NCI-H1694 treated with DMSO at 0.1 percent for 48 hours (cell line): ENCODE measurements around the gene MYO7B.
"Not testable (repeated sequence)": the region's sequence is repeated elsewhere in the genome, so short reads cannot be mapped to it uniquely, and the experiment has no call there.

Experiments
- DNase-seq: peaks from one replicate; lab custom pipeline; 2025; lab: John Stamatoyannopoulos, UW

Gene MYO7B

GRCh38 chr2:127552846-127553245 is 17.4 kb downstream of the MYO7B start:
- no peak for DNase-seq

- DNase-seq = no peak
These were observed 23.4 kb downstream of the MYO7B start for GRCh38 chr2:127558911-127559310.

- DNase-seq = no peak
These were observed 24.0 kb downstream of the MYO7B start for GRCh38 chr2:127559454-127559853.

- no peak for DNase-seq
These were observed 24.9 kb downstream of the MYO7B start for GRCh38 chr2:127560201-127560930.

GRCh38 chr2:127560931-127561280 is 25.4 kb downstream of the MYO7B start:
- no peak for DNase-seq

- DNase-seq = no peak
These were observed 25.9 kb downstream of the MYO7B start for GRCh38 chr2:127561371-127561770.

GRCh38 chr2:127562936-127563335 is 27.5 kb downstream of the MYO7B start:
- DNase-seq = no peak

- DNase-seq = no peak
These were observed 28.3 kb downstream of the MYO7B start for GRCh38 chr2:127563458-127564428.

GRCh38 chr2:127564429-127565260 is 29.2 kb downstream of the MYO7B start:
- no peak for DNase-seq

- DNase-seq = no peak
These were observed 30.0 kb downstream of the MYO7B start for GRCh38 chr2:127565261-127566138.

- no peak for DNase-seq
These were observed 30.6 kb downstream of the MYO7B start for GRCh38 chr2:127566139-127566417.

- DNase-seq = no peak
These were observed 31.1 kb downstream of the MYO7B start for GRCh38 chr2:127566576-127566975.

- DNase-seq = no peak
These were observed 31.9 kb downstream of the MYO7B start for GRCh38 chr2:127567351-127567854.

- DNase-seq = no peak
These were observed 32.6 kb downstream of the MYO7B start for GRCh38 chr2:127568128-127568527.

- DNase-seq = no peak
These were observed 34.2 kb downstream of the MYO7B start for GRCh38 chr2:127569666-127570065.

GRCh38 chr2:127570282-127571250 is 35.1 kb downstream of the MYO7B start:
- DNase-seq = no peak

- not testable (repeated sequence) for DNase-seq
These were observed 36.9 kb downstream of the MYO7B start for GRCh38 chr2:127572352-127572751.

- no peak for DNase-seq
These were observed 37.4 kb downstream of the MYO7B start for GRCh38 chr2:127572841-127573240.

- DNase-seq = no peak
These were observed 37.8 kb downstream of the MYO7B start for GRCh38 chr2:127573298-127573697.

GRCh38 chr2:127573771-127574170 is 38.3 kb downstream of the MYO7B start:
- no peak for DNase-seq
